GM12875 (cell line): ENCODE measurements around the gene SGMS1.

ENCODE experiments used
- H3K4me3 ChIP-seq: one replicate; pipeline ENCODE4 v1.5.1; 2011; ENCODE audit warnings: low read depth, low read length, control low read depth
- TF ChIP-seq, protein P1 (sequence below): IDR thresholded peaks from 2 replicates; pipeline ENCODE4 v1.5.1; 2011; ENCODE audit warnings: low read depth, mild to moderate bottlenecking, control low read depth, inconsistent platforms, low read length, moderate library complexity, borderline replicate concordance; ENCODE audit not compliant: insufficient read depth

The SGMS1 gene

DNA sequence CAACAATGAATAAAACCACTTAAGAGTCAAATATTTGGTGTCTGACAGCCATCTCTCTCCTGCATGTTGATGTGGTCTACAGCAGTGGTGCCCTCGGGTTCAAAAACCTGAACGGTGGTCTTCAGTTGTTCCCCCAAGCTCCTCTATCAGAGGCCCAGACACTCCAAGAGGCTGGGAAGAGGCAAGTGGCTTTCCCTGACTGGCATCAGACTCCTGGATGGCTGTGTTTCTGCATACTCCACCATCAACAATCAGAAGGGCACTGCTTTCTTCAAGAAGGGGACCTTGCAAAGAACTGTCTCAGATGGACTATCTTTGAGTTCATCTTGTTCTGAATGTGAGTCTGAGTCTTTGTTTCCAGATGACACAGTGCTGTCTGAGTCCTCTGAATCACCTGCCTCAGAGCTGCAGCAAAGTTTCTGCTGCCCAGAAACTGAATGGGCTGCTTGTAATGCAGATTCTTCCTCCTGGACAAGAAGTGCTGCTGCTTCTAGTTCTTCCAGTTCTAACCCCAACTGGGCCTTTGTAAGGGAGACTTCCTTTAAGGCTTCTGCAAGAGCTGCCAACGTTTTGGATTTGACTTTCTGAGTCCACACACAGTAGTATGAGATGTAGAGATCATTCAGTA lies 5.9 kb upstream of the SGMS1 start:
- TF ChIP-seq, protein P1, sequence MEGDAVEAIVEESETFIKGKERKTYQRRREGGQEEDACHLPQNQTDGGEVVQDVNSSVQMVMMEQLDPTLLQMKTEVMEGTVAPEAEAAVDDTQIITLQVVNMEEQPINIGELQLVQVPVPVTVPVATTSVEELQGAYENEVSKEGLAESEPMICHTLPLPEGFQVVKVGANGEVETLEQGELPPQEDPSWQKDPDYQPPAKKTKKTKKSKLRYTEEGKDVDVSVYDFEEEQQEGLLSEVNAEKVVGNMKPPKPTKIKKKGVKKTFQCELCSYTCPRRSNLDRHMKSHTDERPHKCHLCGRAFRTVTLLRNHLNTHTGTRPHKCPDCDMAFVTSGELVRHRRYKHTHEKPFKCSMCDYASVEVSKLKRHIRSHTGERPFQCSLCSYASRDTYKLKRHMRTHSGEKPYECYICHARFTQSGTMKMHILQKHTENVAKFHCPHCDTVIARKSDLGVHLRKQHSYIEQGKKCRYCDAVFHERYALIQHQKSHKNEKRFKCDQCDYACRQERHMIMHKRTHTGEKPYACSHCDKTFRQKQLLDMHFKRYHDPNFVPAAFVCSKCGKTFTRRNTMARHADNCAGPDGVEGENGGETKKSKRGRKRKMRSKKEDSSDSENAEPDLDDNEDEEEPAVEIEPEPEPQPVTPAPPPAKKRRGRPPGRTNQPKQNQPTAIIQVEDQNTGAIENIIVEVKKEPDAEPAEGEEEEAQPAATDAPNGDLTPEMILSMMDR, result no peak
- no peak overlapping the region for H3K4me3 ChIP-seq

DNA sequence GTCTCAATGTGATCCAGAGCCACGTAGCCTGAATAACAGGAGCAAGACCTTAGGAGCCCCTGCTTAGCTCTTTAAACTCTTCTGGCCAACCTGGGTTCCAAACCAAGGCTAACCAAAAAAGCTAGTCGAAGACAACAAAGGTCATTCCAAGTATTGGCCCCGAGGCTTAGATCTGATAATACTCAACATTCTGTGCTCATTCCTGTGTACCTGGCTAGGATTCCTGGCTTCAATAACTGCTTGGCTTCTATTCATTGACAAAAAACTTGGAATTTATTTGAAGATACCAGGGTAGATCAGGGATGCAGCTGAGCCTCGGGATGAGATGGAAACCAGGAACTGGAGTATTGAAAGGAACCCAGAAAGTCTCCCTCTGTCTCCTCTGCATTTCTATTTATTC lies 4.1 kb upstream of the SGMS1 start:
- TF ChIP-seq, protein P1, result no peak

DNA sequence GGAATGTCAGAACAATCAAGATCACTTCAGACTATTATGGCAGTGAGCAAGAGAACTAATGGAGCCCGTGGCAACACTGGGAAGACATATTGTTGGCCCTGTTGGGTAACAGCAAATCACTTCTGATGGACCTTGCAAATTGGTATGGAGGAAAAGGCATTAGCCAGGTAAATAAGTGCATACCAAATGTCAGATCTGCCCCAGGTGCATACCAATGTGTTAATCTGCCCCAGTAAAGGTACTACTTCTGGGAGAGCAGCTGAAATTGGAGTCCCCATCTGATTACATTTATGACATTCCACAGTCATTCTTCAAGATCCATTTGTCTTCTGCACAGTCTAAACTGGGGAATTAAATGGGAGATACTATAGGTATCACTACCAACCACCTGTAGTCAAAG lies 3.7 kb upstream of the SGMS1 start:
- TF ChIP-seq, protein P1, result no peak

More for the DNA sequence above, 4.1 kb upstream of the SGMS1 start:
- H3K4me3 ChIP-seq, result no peak overlapping the region

DNA sequence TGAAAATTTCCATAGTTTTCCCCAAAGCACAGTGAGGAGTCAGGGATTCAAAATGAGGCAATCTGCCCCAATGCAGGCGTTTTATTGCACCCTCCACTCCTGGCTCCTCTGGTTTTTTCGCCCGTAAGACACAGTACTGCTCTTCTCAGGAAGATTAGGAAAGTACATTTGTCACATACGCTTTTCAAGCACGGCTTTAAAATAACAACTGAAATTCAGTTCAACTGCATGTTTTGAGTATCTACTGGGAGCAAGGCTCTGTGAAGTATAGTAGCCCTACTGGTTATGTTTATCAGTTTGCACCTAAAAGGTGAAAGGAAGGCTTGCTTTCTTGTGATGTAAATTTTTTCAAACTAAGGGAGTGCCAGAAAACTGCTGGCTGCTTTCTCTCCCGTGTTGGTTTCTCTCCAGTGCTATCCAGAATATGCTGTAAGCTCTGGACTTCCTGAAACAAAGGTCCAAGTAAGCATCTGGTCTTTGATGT lies 1.9 kb upstream of the SGMS1 start:
- TF ChIP-seq, protein P1, result no peak
- H3K4me3 ChIP-seq, result peak overlapping the region; percentile 81

More for the DNA sequence above, 3.7 kb upstream of the SGMS1 start:
- H3K4me3 ChIP-seq, result no peak overlapping the region

DNA sequence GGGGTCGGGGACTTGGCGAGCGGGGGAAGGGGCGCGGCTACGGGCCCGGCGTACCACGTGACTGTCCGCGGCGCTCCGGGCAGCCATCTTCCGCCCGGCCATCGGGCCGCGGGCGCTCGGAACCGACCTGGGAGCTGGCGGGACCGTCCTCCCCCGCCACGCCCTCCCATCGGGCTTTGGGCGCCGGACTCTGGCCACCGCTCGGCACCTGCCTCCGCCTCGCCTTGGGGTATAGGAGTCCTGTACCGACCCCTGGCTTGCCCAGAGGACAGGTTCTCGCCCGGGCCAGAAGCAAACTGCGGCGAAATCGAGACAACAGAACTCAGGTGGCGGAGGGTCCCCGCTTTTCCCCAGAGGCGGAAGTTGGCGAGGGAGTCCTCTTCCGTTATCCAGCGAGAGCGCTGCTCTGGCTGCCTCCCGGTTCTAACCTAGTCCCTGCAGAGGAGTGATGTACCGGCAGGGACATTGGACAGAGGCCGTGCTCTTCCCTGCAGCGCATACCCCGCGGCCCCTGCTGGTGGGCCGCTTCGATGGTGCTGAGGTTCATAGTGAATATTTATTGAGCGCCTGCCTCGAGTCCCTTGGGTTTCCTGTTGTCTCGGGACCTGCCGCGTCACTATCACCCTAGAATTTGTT lies 1.2 kb upstream of the SGMS1 start:
- TF ChIP-seq, protein P1, result peak; percentile 62
- peak overlapping the region; percentile 81 for H3K4me3 ChIP-seq

DNA sequence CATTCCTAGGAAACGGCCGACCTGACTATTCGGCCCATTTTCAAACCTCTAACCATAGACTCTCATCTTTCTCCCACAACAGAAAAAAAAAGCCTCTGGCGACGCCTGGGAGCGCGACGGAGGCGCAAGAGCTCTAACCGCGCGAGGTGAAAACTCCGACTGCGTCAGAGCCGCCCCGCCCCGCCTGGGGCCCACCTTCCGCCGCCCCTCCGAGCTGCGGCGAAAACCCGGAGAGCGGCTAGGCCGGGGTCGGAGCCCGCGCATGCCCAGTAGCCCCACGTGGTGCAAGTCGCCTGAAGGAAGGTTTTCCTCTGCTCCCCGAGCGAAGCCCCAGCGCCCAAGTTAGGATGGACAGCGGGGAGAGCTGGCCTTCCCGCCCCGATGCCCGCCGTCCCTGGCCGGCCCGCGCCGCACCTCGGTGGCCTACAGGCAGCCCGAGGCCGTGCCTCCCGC lies 683 bp upstream of the SGMS1 start:
- peak overlapping the region; percentile 81 for H3K4me3 ChIP-seq
- TF ChIP-seq, protein P1, result no peak
